ENCODE measurements around the gene MCU. TPM values are rescaled to one million over a fixed set of nuclear protein-coding genes. Genes with fewer than 3 reads are reported as not detected.

MCU gene
- total and polyA plus RNA-seq, 2 of the 4 experiments (the other 2 are of a cell fraction) = 36.2 to 36.7 TPM

GRCh38 chr10:72855129-72855528 is 163.2 kb downstream of the MCU start:
- H4K5ac ChIP-seq (ENCODE audit: low read depth, low read length) = no peak overlapping the region
- H3K27me3 ChIP-seq (ENCODE audit: control insufficient read depth, insufficient read depth, low read length) = no peaks in the 10 kb centered on the region
- peaks cover 3% of the 10 kb centered on the region for H3K9me3 ChIP-seq (ENCODE audit: control insufficient read depth, insufficient read depth, low read length)
- no peak overlapping the region for H2AK5ac ChIP-seq (ENCODE audit: low read depth, low read length)
- no peaks in the 10 kb centered on the region for H4K20me1 ChIP-seq (ENCODE audit: insufficient read depth, low read length)
- H3K27ac ChIP-seq (ENCODE audit: insufficient read depth, low read length) = no peak overlapping the region
- H2BK15ac ChIP-seq (ENCODE audit: low read depth, low read length) = no peak overlapping the region
- H2AK9ac ChIP-seq (replicated peaks; ENCODE audit: low read depth, low read length, poor library complexity) = no peak overlapping the region
- H4K8ac ChIP-seq (ENCODE audit: low read depth in 2 of 2, low read length in 2 of 2) = no peak overlapping the region
- H2BK20ac ChIP-seq (ENCODE audit: low read depth, low read length) = no peak overlapping the region
- no peak overlapping the region for H2BK120ac ChIP-seq (ENCODE audit: low read depth, low read length)
- intact Hi-C loops (cut with micrococcal nuclease) (no loop called here), dilution Hi-C loops (cut with HindIII; ENCODE audit: low sequenced_read_pairs, unreplicated experiment) (no loop called here), in situ Hi-C loops (cut with MboI; ENCODE audit: low sequenced_read_pairs) (no loop called here)
- BruUV-seq (replicated peaks) = no TSS peak
- peaks cover 6 to 7% of the 10 kb centered on the region in 2 experiments; a peak in 3 of 4 replicates for H3K79me1 ChIP-seq (ENCODE audit: low read depth in 1 of 2, low read length in 2 of 2)
- DNase-seq (no peak), ATAC-seq (ENCODE audit: low read depth) (no peak)
- H3K4me3 ChIP-seq (ENCODE audit: insufficient read depth, low read depth, low read length) = no peak overlapping the region
- TF ChIP-seq POLR2A (IDR thresholded peaks at IDR 0.05; ENCODE audit: low read depth, low read length) (no peak), BHLHE40 (IDR thresholded peaks at IDR 0.05; ENCODE audit: low read depth, low read length) (no peak)
- no peak overlapping the region for H3K23ac ChIP-seq (ENCODE audit: low read depth, low read length)
- POLR2A ChIA-PET (ENCODE audit: unreplicated experiment) = no interaction called here
- H3K9ac ChIP-seq (ENCODE audit: low read depth, low read length) = no peak overlapping the region
- no peak overlapping the region for H3K56ac ChIP-seq (ENCODE audit: extremely low read depth, insufficient read depth, low read length)
- CTCF ChIA-PET = interaction anchor here (0.6 kb wide), 2 partner anchors 140 to 684 kb away, joined by 3 to 4 read pairs; no protein-coding TSS in a partner anchor
- no peak overlapping the region for H3K18ac ChIP-seq (ENCODE audit: low read depth, low read length)
- H2BK5ac ChIP-seq (ENCODE audit: low read depth, low read length, poor library complexity, severe bottlenecking) = no peak overlapping the region
- H2AFZ ChIP-seq (replicated peaks; ENCODE audit: low read length, poor library complexity) = no peak overlapping the region
- H3K4ac ChIP-seq (ENCODE audit: low read depth, low read length) = no peak overlapping the region
- H3K4me2 ChIP-seq (ENCODE audit: low read depth, low read length) = no peak overlapping the region
- H3K9me1 ChIP-seq (ENCODE audit: insufficient read depth, low read length) = no peaks in the 10 kb centered on the region
- no peaks in the 10 kb centered on the region for H3K4me1 ChIP-seq (ENCODE audit: control insufficient read depth, insufficient read depth, low read length)
- H3K14ac ChIP-seq (replicated peaks; ENCODE audit: low read depth, low read length) = no peak overlapping the region
- H4K91ac ChIP-seq (ENCODE audit: insufficient read depth, low read depth, low read length) = no peak overlapping the region
- H3K36me3 ChIP-seq (ENCODE audit: control insufficient read depth, insufficient read depth, low read length) = peaks cover 3% of the 10 kb centered on the region; the same call in 1 of the 2 replicates

All from IMR-90 (cell line).